OCI-LY3 (cell line): ENCODE results near the gene CHD5.

Source experiments
- EZH2phosphoT487 ChIP-seq: fragments of 200-600 bp; shearing (Covaris generic); IDR thresholded peaks from 2 replicates; pipeline ENCODE4 v1.6.1; 2018; ENCODE audit warnings: antibody characterized with exemption, mixed run types, low read depth
- TF ChIP-seq, protein P1 (sequence below): fragments of 200-600, 300-600 bp; sonication (generic); IDR thresholded peaks from 2 replicates; pipeline ENCODE4 v1.5.1; 2014; ENCODE audit warnings: antibody characterized with exemption, low read length, low read depth

DNA sequence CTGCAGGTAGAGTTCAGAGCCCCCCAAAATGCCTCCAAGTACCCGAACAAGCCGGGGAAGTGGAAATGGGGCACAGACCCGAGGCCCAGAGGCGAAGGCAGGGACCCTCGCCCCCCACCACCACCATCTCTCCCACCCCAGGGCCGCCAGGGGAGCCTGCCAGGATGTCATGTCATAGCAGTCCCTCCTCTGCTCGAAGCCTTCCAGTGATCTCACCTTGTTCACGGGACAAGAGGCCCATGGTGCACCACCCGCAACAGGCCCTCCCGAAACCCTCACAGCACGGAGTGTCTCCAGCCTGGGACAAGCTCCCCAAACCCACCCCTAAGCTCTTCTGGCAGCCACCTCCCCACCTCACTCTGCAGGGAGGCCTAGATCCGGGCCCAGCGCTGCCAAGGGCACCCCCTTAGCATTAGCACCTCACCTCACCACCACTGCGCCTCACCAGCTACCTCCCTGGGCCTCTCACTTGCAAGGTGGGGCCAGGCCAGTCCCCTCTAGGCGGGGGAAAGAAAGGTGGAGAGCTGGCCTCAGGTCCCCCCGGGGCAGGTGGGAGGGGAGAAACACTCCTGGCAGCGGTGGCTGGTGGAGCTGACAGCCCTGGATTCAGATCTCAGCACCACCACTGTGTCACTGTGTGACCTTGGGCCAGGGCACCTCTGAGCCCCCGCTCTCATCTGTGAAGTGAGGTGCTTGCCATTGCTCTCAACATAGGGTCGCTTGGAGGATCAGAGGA lies 13.3 kb downstream of the CHD5 start:
- TF ChIP-seq, protein P1, sequence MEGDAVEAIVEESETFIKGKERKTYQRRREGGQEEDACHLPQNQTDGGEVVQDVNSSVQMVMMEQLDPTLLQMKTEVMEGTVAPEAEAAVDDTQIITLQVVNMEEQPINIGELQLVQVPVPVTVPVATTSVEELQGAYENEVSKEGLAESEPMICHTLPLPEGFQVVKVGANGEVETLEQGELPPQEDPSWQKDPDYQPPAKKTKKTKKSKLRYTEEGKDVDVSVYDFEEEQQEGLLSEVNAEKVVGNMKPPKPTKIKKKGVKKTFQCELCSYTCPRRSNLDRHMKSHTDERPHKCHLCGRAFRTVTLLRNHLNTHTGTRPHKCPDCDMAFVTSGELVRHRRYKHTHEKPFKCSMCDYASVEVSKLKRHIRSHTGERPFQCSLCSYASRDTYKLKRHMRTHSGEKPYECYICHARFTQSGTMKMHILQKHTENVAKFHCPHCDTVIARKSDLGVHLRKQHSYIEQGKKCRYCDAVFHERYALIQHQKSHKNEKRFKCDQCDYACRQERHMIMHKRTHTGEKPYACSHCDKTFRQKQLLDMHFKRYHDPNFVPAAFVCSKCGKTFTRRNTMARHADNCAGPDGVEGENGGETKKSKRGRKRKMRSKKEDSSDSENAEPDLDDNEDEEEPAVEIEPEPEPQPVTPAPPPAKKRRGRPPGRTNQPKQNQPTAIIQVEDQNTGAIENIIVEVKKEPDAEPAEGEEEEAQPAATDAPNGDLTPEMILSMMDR, result no peak
- no peak for TF ChIP-seq EZH2phosphoT487
